DND-41 (cell line): ENCODE measurements around the gene MED25.

ENCODE experiments used
- ATAC-seq: fragments of 200-7000 bp; cut with Tn5 transposase; 3 replicates; pipeline ENCODE4 v1.9.1; 2021; ENCODE audit warnings: low read depth; ENCODE audit not compliant: insufficient read depth
- DNase-seq: peaks from one replicate; pipeline ENCODE4 v3.0.0-alpha.2; 2020
- H2AFZ ChIP-seq: 2 replicates; pipeline ENCODE4 v1.6.0; 2012; ENCODE audit warnings: low read depth, low read length
- H3K27ac ChIP-seq: 2 replicates; pipeline ENCODE4 v1.5.1; 2012; ENCODE audit warnings: low read length, inconsistent platforms
- H3K27me3 ChIP-seq: fragments of 200-600 bp; sonication (generic); 2 replicates; pipeline ENCODE4 v1.6.0; 2012; ENCODE audit warnings: low read length, mild to moderate bottlenecking, inconsistent platforms; ENCODE audit not compliant: insufficient read depth, poor library complexity
- H3K36me3 ChIP-seq: 2 replicates; pipeline ENCODE4 v1.5.1; 2012; ENCODE audit warnings: low read length, inconsistent platforms; ENCODE audit not compliant: insufficient read depth
- H3K4me1 ChIP-seq: 2 replicates; pipeline ENCODE4 v1.5.1; 2012; ENCODE audit warnings: mild to moderate bottlenecking, low read length; ENCODE audit not compliant: insufficient read depth
- H3K4me2 ChIP-seq: 2 replicates; pipeline ENCODE4 v1.6.0; 2012; ENCODE audit warnings: mild to moderate bottlenecking, moderate library complexity, low read length, inconsistent platforms; ENCODE audit not compliant: insufficient read depth
- H3K4me3 ChIP-seq, 2 experiments: fragments of 200-600 bp in 1 of 2; shearing (Covaris generic) in 1 of 2; 2 replicates each; pipeline ENCODE4 v1.5.1; 2012 to 2016; ENCODE audit warnings: inconsistent platforms in 2 of 2, low read length in 2 of 2, mild to moderate bottlenecking in 2 of 2, low read depth in 1 of 2, moderate library complexity in 1 of 2
- H3K79me2 ChIP-seq: 2 replicates; pipeline ENCODE4 v1.6.0; 2012; ENCODE audit warnings: low read length, inconsistent platforms; ENCODE audit not compliant: insufficient read depth
- H3K9ac ChIP-seq: 2 replicates; pipeline ENCODE4 v1.6.0; 2012; ENCODE audit warnings: low read depth, mild to moderate bottlenecking, inconsistent platforms, low read length, moderate library complexity
- H3K9me3 ChIP-seq: 2 replicates; pipeline ENCODE4 v1.5.1; 2012; ENCODE audit warnings: low read length, moderate library complexity, mild to moderate bottlenecking, inconsistent platforms; ENCODE audit not compliant: insufficient read depth, severe bottlenecking
- H4K20me1 ChIP-seq: 2 replicates; pipeline ENCODE4 v1.6.0; 2012; ENCODE audit warnings: low read length; ENCODE audit not compliant: insufficient read depth
- EZH2 ChIP-seq: IDR thresholded peaks from 3 replicates; pipeline ENCODE4 v1.6.1; 2012; ENCODE audit warnings: borderline replicate concordance, low read depth, mild to moderate bottlenecking, moderate library complexity, low read length, inconsistent platforms; ENCODE audit not compliant: severe bottlenecking
- TF ChIP-seq, protein P1 (sequence below): IDR thresholded peaks from 2 replicates; pipeline ENCODE4 v1.5.1; 2012; ENCODE audit warnings: borderline replicate concordance, low read length, moderate library complexity, mild to moderate bottlenecking; ENCODE audit not compliant: poor library complexity, severe bottlenecking; ENCODE audit errors: extremely low read depth

MED25 gene

DNA sequence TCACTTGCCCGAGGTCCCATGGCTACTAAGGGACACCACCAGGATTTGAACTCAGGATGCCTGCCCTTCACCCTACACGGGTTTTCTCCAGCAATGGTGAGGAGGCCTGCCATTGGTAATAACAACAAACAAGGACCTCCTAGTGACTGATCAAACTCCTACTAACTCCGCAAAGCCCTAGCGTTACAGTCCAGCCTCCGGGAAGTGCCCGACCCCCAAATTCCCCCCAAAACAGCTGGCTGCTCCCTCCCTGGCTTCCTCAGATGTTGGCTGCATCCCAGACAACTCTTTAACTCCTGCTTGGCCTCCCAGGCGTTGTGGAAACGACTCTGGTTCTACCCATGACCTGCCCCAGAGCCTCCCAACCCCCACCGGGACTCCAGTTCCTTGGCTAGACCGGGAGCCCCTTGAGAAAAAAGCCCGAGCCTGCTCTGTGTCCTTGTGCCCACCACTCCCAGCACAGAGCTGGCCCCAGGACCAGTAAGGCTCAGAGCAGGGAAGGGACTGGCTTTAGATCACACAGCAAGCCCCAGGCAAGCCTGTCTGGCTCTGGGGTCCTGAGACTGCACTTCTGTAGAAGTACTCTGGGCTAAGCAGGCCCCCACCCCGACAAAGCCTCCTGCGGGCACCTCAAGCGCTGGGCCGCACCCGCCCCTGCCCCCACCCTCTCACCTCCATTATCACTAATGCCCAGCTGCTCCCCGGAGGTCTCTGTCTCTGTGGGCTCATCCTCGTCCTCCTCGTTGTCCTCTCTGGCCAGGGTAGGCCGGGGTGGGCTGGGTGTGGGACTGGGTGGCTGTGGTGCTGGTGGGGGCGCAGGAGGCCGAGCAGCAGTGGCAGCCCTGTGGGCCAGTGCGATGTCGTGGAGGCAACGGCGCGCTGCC, 54.4 kb downstream of the MED25 start:
- H3K9me3 ChIP-seq = no peaks in the 10 kb centered on the region
- no peak overlapping the region for H3K27ac ChIP-seq
- H3K9ac ChIP-seq = no peak overlapping the region
- DNase-seq = no peak
- no peaks in the 10 kb centered on the region for H3K27me3 ChIP-seq
- H3K36me3 ChIP-seq = peaks cover 17% of the 10 kb centered on the region
- H3K4me2 ChIP-seq = no peak overlapping the region
- no peaks in the 10 kb centered on the region for H4K20me1 ChIP-seq
- peaks cover 26% of the 10 kb centered on the region for H3K79me2 ChIP-seq
- ATAC-seq = no peak
- peaks cover 50% of the 10 kb centered on the region for H3K4me1 ChIP-seq
- TF ChIP-seq, protein P1, sequence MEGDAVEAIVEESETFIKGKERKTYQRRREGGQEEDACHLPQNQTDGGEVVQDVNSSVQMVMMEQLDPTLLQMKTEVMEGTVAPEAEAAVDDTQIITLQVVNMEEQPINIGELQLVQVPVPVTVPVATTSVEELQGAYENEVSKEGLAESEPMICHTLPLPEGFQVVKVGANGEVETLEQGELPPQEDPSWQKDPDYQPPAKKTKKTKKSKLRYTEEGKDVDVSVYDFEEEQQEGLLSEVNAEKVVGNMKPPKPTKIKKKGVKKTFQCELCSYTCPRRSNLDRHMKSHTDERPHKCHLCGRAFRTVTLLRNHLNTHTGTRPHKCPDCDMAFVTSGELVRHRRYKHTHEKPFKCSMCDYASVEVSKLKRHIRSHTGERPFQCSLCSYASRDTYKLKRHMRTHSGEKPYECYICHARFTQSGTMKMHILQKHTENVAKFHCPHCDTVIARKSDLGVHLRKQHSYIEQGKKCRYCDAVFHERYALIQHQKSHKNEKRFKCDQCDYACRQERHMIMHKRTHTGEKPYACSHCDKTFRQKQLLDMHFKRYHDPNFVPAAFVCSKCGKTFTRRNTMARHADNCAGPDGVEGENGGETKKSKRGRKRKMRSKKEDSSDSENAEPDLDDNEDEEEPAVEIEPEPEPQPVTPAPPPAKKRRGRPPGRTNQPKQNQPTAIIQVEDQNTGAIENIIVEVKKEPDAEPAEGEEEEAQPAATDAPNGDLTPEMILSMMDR = no peak
- TF ChIP-seq EZH2 = no peak
- no peak overlapping the region for H3K4me3 ChIP-seq
- no peak overlapping the region for H2AFZ ChIP-seq

DNA sequence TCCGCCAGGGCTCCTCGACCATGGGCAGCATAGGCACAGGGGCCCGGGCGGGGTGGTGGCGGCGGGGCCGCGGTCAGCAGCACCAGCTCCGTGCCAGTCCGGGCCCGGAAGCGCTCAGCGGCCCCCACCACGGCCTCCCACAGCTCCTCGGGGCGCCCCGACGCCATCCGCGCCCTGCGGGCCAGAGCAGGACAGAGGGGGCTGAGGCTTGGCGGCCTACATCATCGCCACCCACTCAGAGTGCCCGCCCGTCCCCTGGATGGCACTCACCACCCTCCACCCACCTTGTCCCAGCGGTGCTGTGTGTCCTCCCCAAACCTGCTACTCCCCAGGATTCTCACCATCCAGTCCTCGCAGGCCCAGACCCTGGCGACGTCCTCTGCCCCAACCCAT, 55.0 kb downstream of the MED25 start:
- no peak overlapping the region for H3K4me2 ChIP-seq
- H3K27me3 ChIP-seq = no peaks in the 10 kb centered on the region
- no peak for TF ChIP-seq EZH2
- TF ChIP-seq, protein P1 = no peak
- H2AFZ ChIP-seq = no peak overlapping the region
- H3K9ac ChIP-seq = no peak overlapping the region
- peaks cover 17% of the 10 kb centered on the region for H3K36me3 ChIP-seq
- no peak overlapping the region for H3K4me3 ChIP-seq
- H3K9me3 ChIP-seq = no peaks in the 10 kb centered on the region
- H3K79me2 ChIP-seq = peaks cover 28% of the 10 kb centered on the region
- DNase-seq (no peak), ATAC-seq (no peak)
- H3K27ac ChIP-seq = no peak overlapping the region
- H3K4me1 ChIP-seq = peaks cover 47% of the 10 kb centered on the region
- H4K20me1 ChIP-seq = no peaks in the 10 kb centered on the region; the same call in 1 of the 2 replicates

DNA sequence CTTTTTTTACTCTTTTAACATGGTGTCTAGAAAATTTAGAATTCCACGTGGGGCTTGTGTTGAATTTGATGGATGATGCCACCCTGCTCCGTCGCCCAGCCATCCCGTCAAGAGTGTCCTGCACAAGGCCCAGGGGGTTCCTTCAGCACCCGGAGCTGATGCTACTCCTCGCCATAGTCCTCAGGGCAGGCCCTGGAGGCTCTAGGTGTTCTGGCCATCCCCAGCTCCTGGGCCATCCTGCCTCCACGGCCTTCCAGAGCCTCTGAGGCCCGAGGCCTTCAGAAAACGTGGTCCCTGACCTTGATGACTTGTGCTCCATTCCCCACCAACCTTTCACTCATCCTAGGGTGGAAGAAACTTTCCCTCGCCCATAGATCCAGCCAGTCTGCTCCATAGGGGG, 55.7 kb downstream of the MED25 start:
- peaks cover 47% of the 10 kb centered on the region for H3K4me1 ChIP-seq
- ATAC-seq = no peak
- H3K9me3 ChIP-seq = no peaks in the 10 kb centered on the region
- no peaks in the 10 kb centered on the region; the same call in 1 of the 2 replicates for H4K20me1 ChIP-seq
- H2AFZ ChIP-seq = no peak overlapping the region
- no peak overlapping the region for H3K27ac ChIP-seq
- no peak overlapping the region for H3K4me2 ChIP-seq
- TF ChIP-seq, protein P1 = no peak
- no peak for TF ChIP-seq EZH2
- H3K27me3 ChIP-seq = no peaks in the 10 kb centered on the region
- peak overlapping the region; percentile 12; the same call in 1 of the 2 replicates for H3K9ac ChIP-seq
- H3K79me2 ChIP-seq = peaks cover 35% of the 10 kb centered on the region
- H3K4me3 ChIP-seq = no peak overlapping the region
- peaks cover 20% of the 10 kb centered on the region for H3K36me3 ChIP-seq
- no peak for DNase-seq
